HFFc6 (cell line): ENCODE measurements around the gene HHIPL1. TPM values are rescaled to one million over a fixed set of nuclear protein-coding genes. Genes with fewer than 3 reads are reported as not detected.

Experiments
- DNase-seq: peaks from one replicate; pipeline ENCODE4 v3.0.0-alpha.2; 2018
- H3K27ac Mint-ChIP-seq: 2 replicates; pipeline ENCODE4 v1.8.0; 2020; ENCODE audit warnings: mild to moderate bottlenecking, mixed read lengths
- H3K27me3 Mint-ChIP-seq: 2 replicates; pipeline ENCODE4 v1.8.0; 2021; ENCODE audit warnings: mild to moderate bottlenecking, moderate library complexity, mixed read lengths; ENCODE audit not compliant: insufficient read depth
- H3K36me3 Mint-ChIP-seq: 2 replicates; pipeline ENCODE4 v1.8.0; 2021; ENCODE audit warnings: low read depth, mixed read lengths
- H3K4me1 Mint-ChIP-seq: 2 replicates; pipeline ENCODE4 v1.8.0; 2020; ENCODE audit warnings: low read depth, mixed read lengths
- H3K4me3 Mint-ChIP-seq: 2 replicates; pipeline ENCODE4 v1.8.0; 2020; ENCODE audit warnings: mild to moderate bottlenecking, moderate library complexity, mixed read lengths
- H3K9me3 Mint-ChIP-seq: 2 replicates; pipeline ENCODE4 v1.8.0; 2020; ENCODE audit warnings: mild to moderate bottlenecking, mixed read lengths
- total RNA-seq, 6 experiments: library from RNA; stranded (reverse); fragmentation: NEBNext Ultra II Directional; extraction: Animal tissue kit (Norgen Biotek cat#: 25700); gene quantifications; 2 replicates in 1 of 6; 3 replicates in 5 of 6; pipeline ENCODE4 v1.2.3, GENCODE V29; 2021
- TF ChIP-seq, protein P1 (sequence below): fragments of 200-600 bp; sonication (generic); IDR thresholded peaks from 2 replicates; pipeline ENCODE4 v1.5.0; 2021; ENCODE audit warnings: antibody characterized with exemption, mild to moderate bottlenecking

Gene HHIPL1
- total RNA-seq, 6 experiments from 2014 or later: 0.99 to 2.8 (median 1.3) TPM

DNA sequence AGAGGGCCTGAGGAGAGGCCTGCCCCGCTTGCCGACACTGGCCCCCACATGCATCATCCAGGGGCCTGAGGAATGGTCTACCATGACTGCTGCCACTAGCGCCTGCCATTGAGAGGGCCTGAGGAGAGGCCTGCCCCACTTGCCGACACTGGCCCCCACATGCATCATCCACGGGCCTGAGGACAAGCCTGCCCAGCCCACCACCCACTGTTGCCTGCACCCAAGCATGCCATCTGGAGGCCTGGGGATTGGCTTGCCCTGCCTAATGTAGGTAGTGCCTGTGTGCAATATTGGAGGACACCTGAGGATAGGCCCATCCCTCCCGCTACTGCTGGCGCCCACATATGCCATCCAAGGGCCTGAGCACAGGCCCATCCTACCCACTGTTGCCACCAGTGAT lies 63.5 kb downstream of the HHIPL1 start:
- no peak for DNase-seq
- no peak overlapping the region for H3K4me3 Mint-ChIP-seq
- no peaks in the 10 kb centered on the region; the same call in 1 of the 2 replicates for H3K27me3 Mint-ChIP-seq
- peaks cover 10% of the 10 kb centered on the region for H3K36me3 Mint-ChIP-seq
- no peaks in the 10 kb centered on the region for H3K4me1 Mint-ChIP-seq
- TF ChIP-seq, protein P1, sequence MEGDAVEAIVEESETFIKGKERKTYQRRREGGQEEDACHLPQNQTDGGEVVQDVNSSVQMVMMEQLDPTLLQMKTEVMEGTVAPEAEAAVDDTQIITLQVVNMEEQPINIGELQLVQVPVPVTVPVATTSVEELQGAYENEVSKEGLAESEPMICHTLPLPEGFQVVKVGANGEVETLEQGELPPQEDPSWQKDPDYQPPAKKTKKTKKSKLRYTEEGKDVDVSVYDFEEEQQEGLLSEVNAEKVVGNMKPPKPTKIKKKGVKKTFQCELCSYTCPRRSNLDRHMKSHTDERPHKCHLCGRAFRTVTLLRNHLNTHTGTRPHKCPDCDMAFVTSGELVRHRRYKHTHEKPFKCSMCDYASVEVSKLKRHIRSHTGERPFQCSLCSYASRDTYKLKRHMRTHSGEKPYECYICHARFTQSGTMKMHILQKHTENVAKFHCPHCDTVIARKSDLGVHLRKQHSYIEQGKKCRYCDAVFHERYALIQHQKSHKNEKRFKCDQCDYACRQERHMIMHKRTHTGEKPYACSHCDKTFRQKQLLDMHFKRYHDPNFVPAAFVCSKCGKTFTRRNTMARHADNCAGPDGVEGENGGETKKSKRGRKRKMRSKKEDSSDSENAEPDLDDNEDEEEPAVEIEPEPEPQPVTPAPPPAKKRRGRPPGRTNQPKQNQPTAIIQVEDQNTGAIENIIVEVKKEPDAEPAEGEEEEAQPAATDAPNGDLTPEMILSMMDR: no peak
- H3K9me3 Mint-ChIP-seq: peaks cover 26% of the 10 kb centered on the region
- H3K27ac Mint-ChIP-seq: no peak overlapping the region

DNA sequence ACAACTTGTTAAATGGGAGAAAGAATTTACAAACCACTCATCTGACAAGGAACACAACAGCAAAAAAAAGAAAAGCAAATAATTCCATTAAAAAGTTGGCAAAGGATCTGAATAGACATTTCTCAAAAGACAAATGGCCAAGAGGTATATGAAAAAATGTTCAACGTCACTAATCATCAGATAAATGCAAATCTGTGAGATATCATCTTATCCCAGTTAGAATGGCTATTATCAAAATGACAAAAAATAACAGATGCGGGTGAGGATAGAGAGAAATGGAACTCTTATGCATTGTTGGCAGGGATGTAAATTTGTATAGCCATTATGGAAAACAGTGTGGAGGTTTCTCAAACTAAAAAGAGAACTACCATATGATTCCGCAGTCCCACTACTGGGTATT lies 69.0 kb downstream of the HHIPL1 start:
- DNase-seq: no peak
- H3K4me3 Mint-ChIP-seq: no peak overlapping the region
- peaks cover 11% of the 10 kb centered on the region for H3K27me3 Mint-ChIP-seq
- peaks cover 11% of the 10 kb centered on the region for H3K9me3 Mint-ChIP-seq
- H3K27ac Mint-ChIP-seq: no peak overlapping the region
- TF ChIP-seq, protein P1: no peak
- no peaks in the 10 kb centered on the region for H3K4me1 Mint-ChIP-seq
- peaks cover 7% of the 10 kb centered on the region; the same call in 1 of the 2 replicates for H3K36me3 Mint-ChIP-seq

DNA sequence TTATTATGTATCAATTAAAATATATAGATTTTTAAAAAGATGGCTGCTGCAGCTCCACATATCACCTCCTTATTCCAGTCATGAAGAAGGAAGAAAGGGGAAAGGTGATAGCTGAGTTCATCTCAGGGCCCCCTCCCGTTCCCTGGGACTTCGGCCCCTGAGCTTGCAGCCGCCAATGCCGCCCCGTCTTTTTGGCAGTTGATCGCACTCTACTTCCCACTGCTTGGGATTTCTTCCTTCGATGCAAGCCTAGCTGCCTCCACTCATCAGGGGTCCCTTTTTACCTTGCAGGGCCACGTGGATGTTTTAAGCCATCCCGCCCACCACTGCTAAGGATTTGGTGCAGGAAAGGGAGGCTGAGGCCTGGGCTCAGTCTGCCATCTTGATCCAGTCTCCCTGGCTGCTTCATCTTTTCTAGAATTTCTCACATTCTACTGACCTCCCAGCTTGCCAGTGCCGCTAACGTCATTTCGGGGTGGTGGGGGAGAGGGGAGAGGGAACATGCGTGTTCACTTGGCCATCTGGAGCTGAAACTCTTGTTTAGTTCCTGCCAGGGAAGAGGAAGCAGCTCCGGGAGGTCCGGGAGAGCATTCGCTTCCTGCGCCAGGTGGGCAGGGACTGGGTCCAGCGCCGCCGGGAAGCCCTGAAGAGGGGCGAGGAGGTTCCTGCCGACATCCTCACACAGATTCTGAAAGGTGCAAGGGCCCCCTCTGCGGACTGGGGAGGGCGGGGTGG lies 70.5 kb downstream of the HHIPL1 start:
- no peak for DNase-seq
- Mint-ChIP-seq H3K27me3 (peaks cover 12% of the 10 kb centered on the region), H3K4me1 (no peaks in the 10 kb centered on the region), H3K27ac (no peak overlapping the region), H3K36me3 (peaks cover 7% of the 10 kb centered on the region; the same call in 1 of the 2 replicates), H3K4me3 (no peak overlapping the region), H3K9me3 (peaks cover 11% of the 10 kb centered on the region)
- TF ChIP-seq, protein P1: no peak

DNA sequence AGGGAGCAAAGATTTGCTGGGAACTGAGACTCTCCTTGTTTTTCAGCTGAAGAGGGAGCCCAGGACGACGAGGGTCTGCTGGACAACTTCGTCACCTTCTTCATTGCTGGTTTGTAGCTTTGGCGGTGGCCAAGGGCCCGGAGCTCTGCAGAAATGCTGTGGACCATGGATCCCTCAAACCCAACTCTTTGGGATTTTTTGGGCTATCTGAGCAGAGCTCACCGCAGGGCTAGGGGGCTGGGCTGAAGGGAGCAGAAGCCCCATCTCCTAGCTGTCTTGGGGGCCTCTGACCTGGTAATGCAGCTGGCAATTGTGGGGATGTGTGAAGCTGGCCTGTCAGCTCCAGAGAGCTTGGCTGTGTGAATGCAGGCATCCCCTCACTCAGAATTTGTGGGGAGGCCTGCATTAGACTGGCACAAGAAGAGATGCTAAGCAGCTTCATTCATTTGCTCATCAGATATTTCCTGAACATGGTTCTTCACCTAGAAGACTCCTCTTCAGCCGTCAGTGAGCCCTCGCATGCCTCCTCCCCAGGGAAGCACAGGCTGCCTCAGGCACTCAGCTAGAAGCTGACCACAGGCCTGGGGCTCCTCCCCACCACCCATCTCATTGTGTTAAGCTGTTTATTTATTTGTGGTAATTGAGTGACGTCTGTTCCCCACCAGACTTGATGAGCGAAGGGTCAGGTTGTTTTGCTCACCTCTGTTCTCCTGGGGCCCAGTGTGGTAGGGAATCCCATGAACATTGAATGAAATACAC lies 71.3 kb downstream of the HHIPL1 start:
- Mint-ChIP-seq H3K27ac (no peak overlapping the region), H3K4me1 (no peaks in the 10 kb centered on the region), H3K9me3 (peaks cover 11% of the 10 kb centered on the region), H3K36me3 (peaks cover 7% of the 10 kb centered on the region; the same call in 1 of the 2 replicates), H3K27me3 (peaks cover 14% of the 10 kb centered on the region), H3K4me3 (no peak overlapping the region)
- TF ChIP-seq, protein P1: no peak
- no peak for DNase-seq

DNA sequence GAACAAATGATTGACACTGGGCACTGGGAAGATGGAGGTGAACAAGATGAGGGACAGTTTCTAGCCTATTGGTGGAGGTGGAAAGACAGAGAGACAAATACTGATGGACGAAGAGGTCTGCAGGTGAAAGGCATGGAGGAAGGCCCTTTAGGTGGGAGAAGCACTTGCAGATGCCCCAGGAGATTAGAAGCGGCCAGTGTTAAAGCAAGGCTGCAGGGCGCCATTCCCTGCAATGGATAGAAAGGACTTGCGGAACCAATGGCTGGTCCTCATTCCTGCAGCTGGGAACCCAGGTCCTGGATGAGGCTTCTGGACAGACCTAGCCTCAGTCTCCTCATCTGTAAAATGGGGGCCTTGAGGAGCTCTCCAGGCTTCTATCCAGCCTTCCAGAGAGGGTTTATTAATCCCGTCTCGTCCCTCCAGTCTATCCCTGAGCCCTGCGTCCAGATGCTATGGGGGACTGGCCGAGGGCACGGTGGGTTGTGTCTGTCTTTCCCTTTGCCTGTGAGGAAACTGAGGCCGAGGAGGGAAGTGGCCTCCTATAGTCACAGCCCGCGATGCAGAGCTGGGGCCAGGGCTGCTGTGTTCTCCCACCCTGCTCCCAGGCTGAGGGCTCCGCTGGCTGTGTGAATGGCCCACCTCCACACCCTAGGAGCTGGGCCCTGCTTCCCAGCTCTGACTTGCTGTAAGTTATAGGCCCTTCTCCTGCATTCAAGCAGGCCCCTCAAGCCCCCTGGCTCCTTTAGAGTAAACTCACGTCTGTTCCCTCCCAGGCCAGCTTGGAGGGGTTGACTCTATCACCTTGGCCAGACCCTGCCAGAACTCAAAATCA lies 72.1 kb downstream of the HHIPL1 start:
- H3K27ac Mint-ChIP-seq: no peak overlapping the region
- DNase-seq: no peak
- TF ChIP-seq, protein P1: no peak
- peaks cover 9% of the 10 kb centered on the region for H3K9me3 Mint-ChIP-seq
- peaks cover 7% of the 10 kb centered on the region; the same call in 1 of the 2 replicates for H3K36me3 Mint-ChIP-seq
- H3K4me1 Mint-ChIP-seq: no peaks in the 10 kb centered on the region
- H3K27me3 Mint-ChIP-seq: peaks cover 14% of the 10 kb centered on the region
- H3K4me3 Mint-ChIP-seq: no peak overlapping the region
